Mucosa of descending colon (tissue), 3 donors: ENCODE measurements around the gene F10. TPM values are rescaled to one million over a fixed set of nuclear protein-coding genes. Genes with fewer than 3 reads are reported as not detected.

Source experiments
- ATAC-seq: fragments of 200-7000 bp; cut with Tn5 transposase; one replicate; pipeline ENCODE4 v1.9.1; 2020; ENCODE audit warnings: mild to moderate bottlenecking, moderate library complexity
- DNase-seq, 3 donors: peaks; one replicate each; pipeline ENCODE4 v3.0.0-alpha.2; 2020
- H3K36me3 ChIP-seq: fragments of 200-600 bp; one replicate; pipeline ENCODE4 v1.8.0; 2021; ENCODE audit warnings: low read depth, mild to moderate bottlenecking
- H3K4me1 ChIP-seq: fragments of 200-600 bp; one replicate; pipeline ENCODE4 v1.8.0; 2021; ENCODE audit warnings: low read depth, mild to moderate bottlenecking
- H3K4me3 ChIP-seq: fragments of 200-600 bp; one replicate; pipeline ENCODE4 v1.8.0; 2021; ENCODE audit warnings: mild to moderate bottlenecking
- H3K9me3 ChIP-seq: fragments of 200-600 bp; one replicate; pipeline ENCODE4 v1.8.0; 2021; ENCODE audit warnings: mild to moderate bottlenecking
- intact Hi-C, 2 donors: fragments of 100-400 bp; cut with DNase I in 1 of 2; cut with micrococcal nuclease in 1 of 2; formaldehyde crosslinking; loops; one replicate each; pipeline versions ENCODE4 v1.11.0 to v1.11.1; 2022; cut with DNase I, micrococcal nuclease
- total RNA-seq, 3 donors: library from RNA; stranded (reverse); fragmentation: NEBNext Ultra II Directional in 2 of 3; extraction: Animal tissue kit (Norgen Biotek cat#: 25700) in 2 of 3; gene quantifications; one replicate each; pipeline versions ENCODE4 v1.2.1 to v1.2.4, GENCODE V29; 2021 to 2023
- TF ChIP-seq, protein P1 (sequence below): fragments of 200-600 bp; IDR thresholded peaks from one replicate; pipeline ENCODE4 v1.8.0; 2022; ENCODE audit warnings: antibody characterized with exemption, mild to moderate bottlenecking
- donor health status: DM: no; HTN: no; CAD: no; lungs with moderate emphysema.
- donor health status: DM: no; HTN: no; CAD: no.
- donor health status: DM: no; HTN: yes; CAD: no.

F10 gene
- total RNA-seq, 3 donors from 2014 or later, result 1.3 to 3.5 (median 2.0) TPM

DNA sequence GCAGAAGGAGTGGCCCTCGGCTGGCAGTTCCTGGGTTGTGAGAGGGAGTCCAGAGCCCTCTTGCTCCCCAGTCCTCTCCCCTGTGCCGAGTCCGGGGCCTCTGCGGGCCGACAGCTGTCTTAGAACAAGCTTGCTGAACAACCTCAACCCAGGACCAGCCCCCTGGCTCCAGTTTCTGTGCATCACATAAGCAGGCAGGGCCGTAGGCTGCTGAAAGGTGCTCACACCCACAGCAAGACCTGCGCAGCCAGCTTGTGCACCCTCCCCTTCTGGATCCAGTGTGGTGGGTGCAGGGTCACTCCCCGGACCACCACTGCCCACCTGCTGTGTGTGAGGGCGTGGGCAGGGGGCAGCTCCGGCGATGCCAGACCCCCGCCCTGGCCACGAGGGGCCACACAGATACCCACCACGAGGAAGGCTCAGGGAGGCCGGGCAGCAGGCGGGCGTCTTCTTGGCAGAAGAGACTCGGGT lies 42.2 kb upstream of the F10 start:
- H3K4me3 ChIP-seq, result no peak overlapping the region
- H3K4me1 ChIP-seq, result no peaks in the 10 kb centered on the region
- no peaks in the 10 kb centered on the region for H3K36me3 ChIP-seq
- peak in 1 of 3 donors; percentile 36 for DNase-seq
- TF ChIP-seq, protein P1, sequence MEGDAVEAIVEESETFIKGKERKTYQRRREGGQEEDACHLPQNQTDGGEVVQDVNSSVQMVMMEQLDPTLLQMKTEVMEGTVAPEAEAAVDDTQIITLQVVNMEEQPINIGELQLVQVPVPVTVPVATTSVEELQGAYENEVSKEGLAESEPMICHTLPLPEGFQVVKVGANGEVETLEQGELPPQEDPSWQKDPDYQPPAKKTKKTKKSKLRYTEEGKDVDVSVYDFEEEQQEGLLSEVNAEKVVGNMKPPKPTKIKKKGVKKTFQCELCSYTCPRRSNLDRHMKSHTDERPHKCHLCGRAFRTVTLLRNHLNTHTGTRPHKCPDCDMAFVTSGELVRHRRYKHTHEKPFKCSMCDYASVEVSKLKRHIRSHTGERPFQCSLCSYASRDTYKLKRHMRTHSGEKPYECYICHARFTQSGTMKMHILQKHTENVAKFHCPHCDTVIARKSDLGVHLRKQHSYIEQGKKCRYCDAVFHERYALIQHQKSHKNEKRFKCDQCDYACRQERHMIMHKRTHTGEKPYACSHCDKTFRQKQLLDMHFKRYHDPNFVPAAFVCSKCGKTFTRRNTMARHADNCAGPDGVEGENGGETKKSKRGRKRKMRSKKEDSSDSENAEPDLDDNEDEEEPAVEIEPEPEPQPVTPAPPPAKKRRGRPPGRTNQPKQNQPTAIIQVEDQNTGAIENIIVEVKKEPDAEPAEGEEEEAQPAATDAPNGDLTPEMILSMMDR, result no peak
- no peaks in the 10 kb centered on the region for H3K9me3 ChIP-seq
- intact Hi-C loops, result no loop called here
- ATAC-seq, result no peak

DNA sequence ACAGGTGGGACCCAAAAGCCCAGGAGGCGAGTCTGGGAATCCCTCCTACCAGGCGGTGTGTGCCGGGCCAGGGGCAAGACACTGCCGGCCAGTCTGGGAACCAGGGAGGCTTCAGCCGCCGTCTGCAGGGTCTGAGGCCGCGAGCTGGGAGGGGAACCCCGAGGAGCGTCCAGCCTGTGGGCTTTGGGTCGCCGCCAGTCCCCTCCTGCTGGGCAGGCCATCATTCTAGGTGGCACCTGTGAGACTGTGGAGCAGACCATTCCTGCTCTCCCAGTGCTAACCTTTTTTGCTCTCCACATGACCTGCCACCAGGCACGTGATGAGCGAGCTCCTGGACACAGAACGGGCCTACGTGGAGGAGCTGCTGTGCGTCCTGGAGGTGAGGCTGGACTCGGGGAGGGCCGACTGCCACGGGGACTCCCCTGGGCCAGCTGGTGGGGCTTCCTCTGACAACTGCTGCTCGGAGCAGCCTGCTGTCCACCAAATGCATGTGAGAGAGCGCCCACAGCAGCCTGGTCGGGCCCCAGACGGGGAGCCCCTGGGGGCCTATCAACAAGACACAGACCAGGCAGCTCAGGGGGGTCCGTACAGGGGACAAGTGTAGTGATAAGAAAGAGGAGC lies 41.6 kb upstream of the F10 start:
- H3K36me3 ChIP-seq, result no peaks in the 10 kb centered on the region
- ATAC-seq (no peak), DNase-seq (peak in 1 of 3 donors; percentile 44)
- no peaks in the 10 kb centered on the region for H3K9me3 ChIP-seq
- H3K4me1 ChIP-seq, result no peaks in the 10 kb centered on the region
- TF ChIP-seq, protein P1, result no peak
- intact Hi-C loops, result no loop called here
- H3K4me3 ChIP-seq, result no peak overlapping the region

DNA sequence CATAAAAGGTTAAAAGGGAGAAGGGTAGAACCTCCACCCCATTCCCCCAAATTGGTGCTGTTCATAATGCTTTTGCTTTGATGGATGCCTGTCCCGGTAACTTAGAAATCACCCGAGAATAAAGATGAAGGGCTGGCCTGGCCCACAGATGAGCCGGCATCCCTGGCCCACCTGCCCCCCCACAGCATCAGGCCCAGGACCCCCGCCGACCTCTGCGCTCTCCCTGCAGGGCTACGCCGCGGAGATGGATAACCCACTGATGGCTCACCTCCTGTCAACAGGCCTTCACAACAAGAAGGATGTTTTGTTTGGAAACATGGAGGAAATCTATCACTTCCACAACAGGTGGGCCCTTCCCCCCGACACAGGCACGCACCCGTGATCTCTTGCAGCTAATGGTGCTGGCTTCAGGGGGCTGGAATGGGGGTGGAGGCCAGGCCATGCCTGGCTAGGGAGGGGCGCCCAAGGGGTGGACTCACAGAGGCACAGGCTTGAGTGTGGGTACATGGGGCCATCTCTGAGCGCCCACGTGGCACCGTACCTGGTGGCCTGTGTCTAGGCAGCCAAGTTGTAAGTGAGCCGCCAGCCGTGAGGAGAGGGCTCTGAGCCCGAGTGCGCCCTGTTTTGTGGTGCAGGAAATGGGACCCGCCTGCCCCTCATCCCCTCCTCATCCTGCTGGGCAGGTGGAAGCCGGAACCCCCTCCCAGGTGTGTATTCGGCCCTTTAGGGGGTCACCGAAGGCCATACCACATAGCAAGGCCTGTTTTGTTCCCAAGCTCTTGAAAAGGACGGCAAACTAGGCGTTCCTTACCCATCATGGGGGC lies 40.2 kb upstream of the F10 start:
- intact Hi-C loops, result no loop called here
- H3K9me3 ChIP-seq, result no peaks in the 10 kb centered on the region
- no peaks in the 10 kb centered on the region for H3K36me3 ChIP-seq
- no peak for ATAC-seq
- DNase-seq, result peak in 1 of 3 donors; percentile 27
- H3K4me3 ChIP-seq, result no peak overlapping the region
- H3K4me1 ChIP-seq, result no peaks in the 10 kb centered on the region
- TF ChIP-seq, protein P1, result no peak

DNA sequence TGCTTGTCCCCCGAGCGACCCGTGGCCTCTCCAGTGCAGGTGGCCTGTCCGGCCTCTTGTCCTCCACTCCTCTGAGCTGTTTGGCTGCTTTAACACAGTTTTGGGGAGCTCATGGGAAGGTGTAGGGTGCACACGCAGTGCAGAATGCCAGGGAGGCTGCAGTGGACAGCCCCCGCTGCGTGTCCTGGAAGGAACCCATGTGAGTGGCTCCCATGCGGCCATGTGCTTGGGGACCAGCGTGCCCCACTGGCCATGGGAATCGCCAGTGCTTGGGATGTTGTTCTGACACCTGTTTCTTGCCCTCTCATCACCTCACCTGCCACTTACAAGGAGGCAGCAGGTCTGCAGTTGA lies 39.6 kb upstream of the F10 start:
- H3K4me1 ChIP-seq, result no peaks in the 10 kb centered on the region
- no peak for ATAC-seq
- TF ChIP-seq, protein P1, result no peak
- no peaks in the 10 kb centered on the region for H3K36me3 ChIP-seq
- H3K4me3 ChIP-seq, result no peak overlapping the region
- peak in 1 of 3 donors; percentile 39 for DNase-seq
- H3K9me3 ChIP-seq, result no peaks in the 10 kb centered on the region
- intact Hi-C loops, result no loop called here

DNA sequence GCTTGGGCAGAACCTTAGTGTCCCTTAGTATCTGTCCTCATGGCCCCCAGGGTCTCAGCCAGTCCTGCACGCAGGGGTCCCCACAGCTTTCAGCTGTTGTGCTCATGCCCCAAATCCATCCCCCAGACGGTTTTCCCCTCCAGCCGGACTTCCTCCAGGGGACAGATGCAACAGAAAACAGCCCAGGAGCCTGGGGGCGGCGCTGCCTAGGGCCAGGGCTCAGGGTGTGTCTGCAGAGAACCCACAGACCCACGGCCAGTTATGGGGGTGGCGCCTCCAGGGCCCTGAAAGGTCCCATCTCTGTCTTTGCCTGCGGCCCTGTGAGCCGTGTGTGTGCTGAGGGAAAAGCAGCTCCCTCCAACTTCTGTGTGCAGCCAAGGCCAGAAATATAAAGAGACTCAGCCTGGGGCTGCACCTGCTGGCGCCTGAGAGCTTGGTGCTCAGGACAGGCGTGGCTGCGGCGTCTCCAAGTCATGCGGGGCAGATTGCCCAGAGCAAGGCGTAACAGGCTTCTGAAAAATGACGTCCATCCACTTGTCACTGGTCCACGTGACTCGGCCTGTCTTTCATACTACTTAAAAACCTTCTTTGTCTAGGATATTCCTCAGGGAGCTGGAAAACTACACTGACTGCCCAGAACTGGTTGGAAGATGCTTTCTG lies 39.1 kb upstream of the F10 start:
- no peak overlapping the region for H3K4me3 ChIP-seq
- H3K4me1 ChIP-seq, result no peaks in the 10 kb centered on the region
- H3K36me3 ChIP-seq, result no peaks in the 10 kb centered on the region
- ATAC-seq (peak; percentile 60), DNase-seq (peak in 2 of 3 donors; percentile 32 to 46)
- TF ChIP-seq, protein P1, result no peak
- intact Hi-C loops, result no loop called here
- H3K9me3 ChIP-seq, result no peaks in the 10 kb centered on the region
